ENCODE data around the gene CSF3.

CSF3 gene

GRCh38 chr17:40015005-40015997 lies at the start of gene CSF3:
CSF3 (plus strand) TSS chr17:40015440; CDS start chr17:40015475, 35 bp downstream.
- H3K4me3 ChIP-seq (ENCODE audit: low read length): no peak within 1 kb of the TSS
- no peak within 1 kb of the TSS for H3K27ac ChIP-seq (ENCODE audit: low read length)
- H3K27me3 ChIP-seq (ENCODE audit: control insufficient read depth, insufficient read depth, low read length): no peaks in the 10 kb centered on the region
- no peak for DNase-seq (ENCODE audit: low read depth, low spot score)
- WGBS (ENCODE audit: insufficient coverage, insufficient read length): no CpG with 5 or more reads among the region's 20 CpGs
- H3K4me1 ChIP-seq (ENCODE audit: control insufficient read depth, insufficient read depth, low read length): peaks cover 12% of the 10 kb centered on the region
- H3K9me3 ChIP-seq (ENCODE audit: control insufficient read depth, insufficient read depth, low read length): no peaks in the 10 kb centered on the region
- 0 out of 2 replicates have a peak, but pooled peaks cover 3% of the 10 kb centered on the region for H3K36me3 ChIP-seq (ENCODE audit: control insufficient read depth, insufficient read depth, low read length)

GRCh38 chr17:39966771-39967170 lies 48.5 kb upstream of the CSF3 start:
- Histone ChIP-seq H3K9me3 (ENCODE audit: control insufficient read depth, insufficient read depth, low read length) (no peaks in the 10 kb centered on the region), H3K4me3 (ENCODE audit: low read length) (no peak overlapping the region), H3K4me1 (ENCODE audit: control insufficient read depth, insufficient read depth, low read length) (no peaks in the 10 kb centered on the region; the same call in 1 of the 2 replicates), H3K27ac (ENCODE audit: low read length) (no peak overlapping the region), H3K36me3 (ENCODE audit: control insufficient read depth, insufficient read depth, low read length) (no peaks in the 10 kb centered on the region), H3K27me3 (ENCODE audit: control insufficient read depth, insufficient read depth, low read length) (no peaks in the 10 kb centered on the region)
- no CpG with 5 or more reads among the region's 6 CpGs for WGBS (ENCODE audit: insufficient coverage, insufficient read length)
- DNase-seq (ENCODE audit: low read depth, low spot score): no peak

- no CpG with 5 or more reads among the region's 2 CpGs for WGBS (ENCODE audit: insufficient coverage, insufficient read length)
- no peak overlapping the region for H3K27ac ChIP-seq (ENCODE audit: low read length)
- H3K9me3 ChIP-seq (ENCODE audit: control insufficient read depth, insufficient read depth, low read length): no peaks in the 10 kb centered on the region
- DNase-seq (ENCODE audit: low read depth, low spot score): no peak
- no peaks in the 10 kb centered on the region for H3K36me3 ChIP-seq (ENCODE audit: control insufficient read depth, insufficient read depth, low read length)
- no peak overlapping the region for H3K4me3 ChIP-seq (ENCODE audit: low read length)
- H3K27me3 ChIP-seq (ENCODE audit: control insufficient read depth, insufficient read depth, low read length): no peaks in the 10 kb centered on the region
- no peaks in the 10 kb centered on the region for H3K4me1 ChIP-seq (ENCODE audit: control insufficient read depth, insufficient read depth, low read length)
These were observed 46.5 kb upstream of the CSF3 start for GRCh38 chr17:39968761-39969160.

- no peak overlapping the region for H3K27ac ChIP-seq (ENCODE audit: low read length)
- H3K27me3 ChIP-seq (ENCODE audit: control insufficient read depth, insufficient read depth, low read length): no peaks in the 10 kb centered on the region
- H3K4me1 ChIP-seq (ENCODE audit: control insufficient read depth, insufficient read depth, low read length): no peaks in the 10 kb centered on the region
- no peaks in the 10 kb centered on the region for H3K9me3 ChIP-seq (ENCODE audit: control insufficient read depth, insufficient read depth, low read length)
- no CpG with 5 or more reads among the region's 6 CpGs for WGBS (ENCODE audit: insufficient coverage, insufficient read length)
- no peak overlapping the region for H3K4me3 ChIP-seq (ENCODE audit: low read length)
- H3K36me3 ChIP-seq (ENCODE audit: control insufficient read depth, insufficient read depth, low read length): no peaks in the 10 kb centered on the region
- no peak for DNase-seq (ENCODE audit: low read depth, low spot score)
These were observed 45.9 kb upstream of the CSF3 start for GRCh38 chr17:39969375-39969774.

- no peak for DNase-seq (ENCODE audit: low read depth, low spot score)
- WGBS (ENCODE audit: insufficient coverage, insufficient read length): no CpG with 5 or more reads among the region's 7 CpGs
- Histone ChIP-seq H3K4me1 (ENCODE audit: control insufficient read depth, insufficient read depth, low read length) (no peaks in the 10 kb centered on the region), H3K27ac (ENCODE audit: low read length) (no peak overlapping the region), H3K27me3 (ENCODE audit: control insufficient read depth, insufficient read depth, low read length) (no peaks in the 10 kb centered on the region), H3K9me3 (ENCODE audit: control insufficient read depth, insufficient read depth, low read length) (no peaks in the 10 kb centered on the region), H3K4me3 (ENCODE audit: low read length) (no peak overlapping the region), H3K36me3 (ENCODE audit: control insufficient read depth, insufficient read depth, low read length) (no peaks in the 10 kb centered on the region)
These were observed 45.0 kb upstream of the CSF3 start for GRCh38 chr17:39970157-39970692.

GRCh38 chr17:39971076-39971603 lies 44.1 kb upstream of the CSF3 start:
- no peak for DNase-seq (ENCODE audit: low read depth, low spot score)
- Histone ChIP-seq H3K9me3 (ENCODE audit: control insufficient read depth, insufficient read depth, low read length) (no peaks in the 10 kb centered on the region), H3K27ac (ENCODE audit: low read length) (no peak overlapping the region), H3K27me3 (ENCODE audit: control insufficient read depth, insufficient read depth, low read length) (no peaks in the 10 kb centered on the region), H3K36me3 (ENCODE audit: control insufficient read depth, insufficient read depth, low read length) (no peaks in the 10 kb centered on the region), H3K4me3 (ENCODE audit: low read length) (no peak overlapping the region), H3K4me1 (ENCODE audit: control insufficient read depth, insufficient read depth, low read length) (no peaks in the 10 kb centered on the region)
- no CpG with 5 or more reads among the region's 4 CpGs for WGBS (ENCODE audit: insufficient coverage, insufficient read length)

GRCh38 chr17:39972271-39972670 lies 43.0 kb upstream of the CSF3 start:
- no peaks in the 10 kb centered on the region for H3K27me3 ChIP-seq (ENCODE audit: control insufficient read depth, insufficient read depth, low read length)
- no peaks in the 10 kb centered on the region for H3K36me3 ChIP-seq (ENCODE audit: control insufficient read depth, insufficient read depth, low read length)
- no peak for DNase-seq (ENCODE audit: low read depth, low spot score)
- H3K4me1 ChIP-seq (ENCODE audit: control insufficient read depth, insufficient read depth, low read length): no peaks in the 10 kb centered on the region
- no peaks in the 10 kb centered on the region for H3K9me3 ChIP-seq (ENCODE audit: control insufficient read depth, insufficient read depth, low read length)
- H3K4me3 ChIP-seq (ENCODE audit: low read length): no peak overlapping the region
- no peak overlapping the region for H3K27ac ChIP-seq (ENCODE audit: low read length)
- no CpG with 5 or more reads among the region's 3 CpGs for WGBS (ENCODE audit: insufficient coverage, insufficient read length)

- Histone ChIP-seq H3K27me3 (ENCODE audit: control insufficient read depth, insufficient read depth, low read length) (no peaks in the 10 kb centered on the region), H3K27ac (ENCODE audit: low read length) (no peak overlapping the region), H3K4me3 (ENCODE audit: low read length) (no peak overlapping the region), H3K4me1 (ENCODE audit: control insufficient read depth, insufficient read depth, low read length) (no peaks in the 10 kb centered on the region), H3K9me3 (ENCODE audit: control insufficient read depth, insufficient read depth, low read length) (no peaks in the 10 kb centered on the region), H3K36me3 (ENCODE audit: control insufficient read depth, insufficient read depth, low read length) (no peaks in the 10 kb centered on the region)
- no peak for DNase-seq (ENCODE audit: low read depth, low spot score)
- WGBS (ENCODE audit: insufficient coverage, insufficient read length): no CpG with 5 or more reads among the region's 2 CpGs
These were observed 41.7 kb upstream of the CSF3 start for GRCh38 chr17:39973496-39973895.

- no peak for DNase-seq (ENCODE audit: low read depth, low spot score)
- Histone ChIP-seq H3K36me3 (ENCODE audit: control insufficient read depth, insufficient read depth, low read length) (no peaks in the 10 kb centered on the region), H3K4me1 (ENCODE audit: control insufficient read depth, insufficient read depth, low read length) (no peaks in the 10 kb centered on the region), H3K9me3 (ENCODE audit: control insufficient read depth, insufficient read depth, low read length) (no peaks in the 10 kb centered on the region), H3K27me3 (ENCODE audit: control insufficient read depth, insufficient read depth, low read length) (no peaks in the 10 kb centered on the region), H3K27ac (ENCODE audit: low read length) (no peak overlapping the region), H3K4me3 (ENCODE audit: low read length) (no peak overlapping the region)
- WGBS (ENCODE audit: insufficient coverage, insufficient read length): no CpG with 5 or more reads among the region's 5 CpGs
These were observed 40.8 kb upstream of the CSF3 start for GRCh38 chr17:39974433-39974832.

- DNase-seq (ENCODE audit: low read depth, low spot score): no peak
- no peak overlapping the region for H3K4me3 ChIP-seq (ENCODE audit: low read length)
- H3K4me1 ChIP-seq (ENCODE audit: control insufficient read depth, insufficient read depth, low read length): no peaks in the 10 kb centered on the region
- no CpG with 5 or more reads among the region's 4 CpGs for WGBS (ENCODE audit: insufficient coverage, insufficient read length)
- H3K27ac ChIP-seq (ENCODE audit: low read length): no peak overlapping the region
- no peaks in the 10 kb centered on the region for H3K36me3 ChIP-seq (ENCODE audit: control insufficient read depth, insufficient read depth, low read length)
- H3K27me3 ChIP-seq (ENCODE audit: control insufficient read depth, insufficient read depth, low read length): no peaks in the 10 kb centered on the region
- no peaks in the 10 kb centered on the region for H3K9me3 ChIP-seq (ENCODE audit: control insufficient read depth, insufficient read depth, low read length)
These were observed 39.4 kb upstream of the CSF3 start for GRCh38 chr17:39975801-39976200.

Measured in iPS DF 6.9 (cell line).